Right atrium auricular region (tissue), 2 donors: Measurements from ENCODE around the gene TRIM31. TPM values are rescaled to one million over a fixed set of nuclear protein-coding genes. Genes with fewer than 3 reads are reported as not detected.
A peak's percentile ranks its signal among the peaks of the same experiment; 100 is the strongest.

Source experiments
- DNase-seq: peaks from one replicate; pipeline ENCODE4 v3.0.0-alpha.2; 2019; ENCODE audit warnings: low spot score
- H3K27ac ChIP-seq, 2 donors: fragments of 200-600 bp; sonication (generic); 1 replicate in 1 of 2; 2 replicates in 1 of 2; pipeline ENCODE4 v1.5.1; 2016 to 2019
- H3K27me3 ChIP-seq, 2 donors: fragments of 200-600 bp; sonication (generic); one replicate each; pipeline versions ENCODE4 v1.5.1 to v1.6.0; 2017 to 2019
- H3K36me3 ChIP-seq: fragments of 200-600 bp; sonication (generic); one replicate; pipeline ENCODE4 v1.5.1; 2016
- H3K4me1 ChIP-seq, 2 donors: fragments of 200-600 bp; sonication (generic); one replicate each; pipeline versions ENCODE4 v1.5.1 to v1.6.0; 2017 to 2019
- H3K4me3 ChIP-seq, 2 donors: fragments of 200-600 bp; sonication (generic); 1 replicate in 1 of 2; 2 replicates in 1 of 2; pipeline ENCODE4 v1.5.1; 2017 to 2019; ENCODE audit warnings: mild to moderate bottlenecking in 1 of 2, moderate library complexity in 1 of 2
- H3K9me3 ChIP-seq, 2 donors: fragments of 200-600 bp; sonication (generic); one replicate each; pipeline ENCODE4 v1.5.1; 2019
- total RNA-seq, 2 donors: library from RNA; depleted of rRNA; stranded (reverse); fragments of >200 nt; gene quantifications; one replicate each; pipeline ENCODE4 v1.1.0, GENCODE V29; 2016
- TF ChIP-seq, protein P1 (sequence below), 2 donors: fragments of 200-600 bp; sonication (generic); IDR thresholded peaks; one replicate each; pipeline ENCODE4 v1.5.1; 2019; ENCODE audit warnings: antibody characterized with exemption in 2 of 2

TRIM31 gene
- total RNA-seq, 2 donors from 2014 or later, result not detected

DNA sequence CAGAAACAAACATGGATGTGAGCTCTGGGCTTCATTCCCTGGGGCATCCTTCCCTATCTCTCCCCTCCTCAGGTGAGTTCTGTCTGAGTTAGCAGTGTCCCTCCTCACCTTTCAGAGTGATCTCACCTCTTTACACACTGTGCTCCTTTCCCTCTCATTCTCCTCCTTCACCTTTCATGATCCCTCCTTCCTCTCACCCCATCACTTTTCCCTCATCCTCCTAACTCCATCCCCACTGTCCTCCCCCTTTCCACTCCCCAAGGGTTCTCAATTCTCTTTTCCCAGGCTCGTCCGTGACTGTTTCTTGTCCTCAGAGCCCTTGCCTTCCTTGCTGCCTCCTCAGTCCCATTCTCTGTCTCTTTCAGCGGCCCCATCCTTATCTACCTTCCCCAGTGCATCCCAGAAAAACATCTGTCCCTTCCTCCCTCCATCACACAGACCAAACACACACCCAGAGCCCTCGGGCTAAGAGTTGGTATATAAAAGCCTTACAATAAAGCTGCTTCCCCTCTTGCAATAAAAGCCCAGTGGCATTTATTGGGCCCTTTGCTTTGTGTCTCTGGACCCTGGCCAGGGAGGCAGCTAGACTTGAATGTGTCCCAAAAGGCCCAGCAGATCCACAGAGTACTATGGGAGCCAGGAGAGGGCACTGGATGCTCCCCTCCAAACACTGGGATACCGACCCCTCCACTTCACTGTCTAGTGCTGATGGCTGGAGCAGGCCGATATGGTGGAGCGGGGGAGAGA is 39.2 kb downstream of the TRIM31 start:
- no peak overlapping the region for H3K4me3 ChIP-seq
- peaks cover 0 to 25% of the 10 kb centered on the region in 2 donors for H3K4me1 ChIP-seq
- no peak overlapping the region for H3K27ac ChIP-seq
- DNase-seq, result no peak
- TF ChIP-seq, protein P1, sequence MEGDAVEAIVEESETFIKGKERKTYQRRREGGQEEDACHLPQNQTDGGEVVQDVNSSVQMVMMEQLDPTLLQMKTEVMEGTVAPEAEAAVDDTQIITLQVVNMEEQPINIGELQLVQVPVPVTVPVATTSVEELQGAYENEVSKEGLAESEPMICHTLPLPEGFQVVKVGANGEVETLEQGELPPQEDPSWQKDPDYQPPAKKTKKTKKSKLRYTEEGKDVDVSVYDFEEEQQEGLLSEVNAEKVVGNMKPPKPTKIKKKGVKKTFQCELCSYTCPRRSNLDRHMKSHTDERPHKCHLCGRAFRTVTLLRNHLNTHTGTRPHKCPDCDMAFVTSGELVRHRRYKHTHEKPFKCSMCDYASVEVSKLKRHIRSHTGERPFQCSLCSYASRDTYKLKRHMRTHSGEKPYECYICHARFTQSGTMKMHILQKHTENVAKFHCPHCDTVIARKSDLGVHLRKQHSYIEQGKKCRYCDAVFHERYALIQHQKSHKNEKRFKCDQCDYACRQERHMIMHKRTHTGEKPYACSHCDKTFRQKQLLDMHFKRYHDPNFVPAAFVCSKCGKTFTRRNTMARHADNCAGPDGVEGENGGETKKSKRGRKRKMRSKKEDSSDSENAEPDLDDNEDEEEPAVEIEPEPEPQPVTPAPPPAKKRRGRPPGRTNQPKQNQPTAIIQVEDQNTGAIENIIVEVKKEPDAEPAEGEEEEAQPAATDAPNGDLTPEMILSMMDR (IDR thresholded peaks at IDR 0.05), result no peak
- H3K36me3 ChIP-seq, result peaks cover 10% of the 10 kb centered on the region
- no peaks in the 10 kb centered on the region for H3K9me3 ChIP-seq
- peaks cover 18 to 19% of the 10 kb centered on the region in 2 donors for H3K27me3 ChIP-seq

DNA sequence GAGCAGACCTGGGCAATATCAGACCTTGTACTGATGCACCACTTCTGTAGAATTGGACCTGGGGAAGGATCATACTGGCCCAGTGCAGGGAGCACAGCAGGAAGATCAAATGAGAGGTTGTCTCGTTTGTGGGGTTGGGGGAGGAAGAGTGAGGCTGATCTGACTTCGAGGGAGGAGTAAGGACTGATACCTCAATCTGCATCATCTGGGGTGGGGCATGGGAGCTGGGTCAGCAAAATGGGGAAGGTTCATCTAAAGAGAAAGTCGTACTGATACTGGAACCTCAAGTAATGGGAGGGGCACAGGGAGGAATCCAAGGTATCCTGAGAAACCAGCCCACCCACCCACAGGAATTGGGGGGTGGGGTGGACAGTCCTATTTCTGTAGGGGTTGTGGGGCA is 41.0 kb downstream of the TRIM31 start:
- Histone ChIP-seq H3K4me1 (peaks cover 0 to 31% of the 10 kb centered on the region in 2 donors), H3K4me3 (no peak overlapping the region), H3K36me3 (peaks cover 12% of the 10 kb centered on the region), H3K27ac (no peak overlapping the region), H3K9me3 (no peaks in the 10 kb centered on the region), H3K27me3 (peaks cover 18 to 19% of the 10 kb centered on the region in 2 donors)
- DNase-seq, result no peak
- TF ChIP-seq, protein P1 (IDR thresholded peaks at IDR 0.05), result no peak

DNA sequence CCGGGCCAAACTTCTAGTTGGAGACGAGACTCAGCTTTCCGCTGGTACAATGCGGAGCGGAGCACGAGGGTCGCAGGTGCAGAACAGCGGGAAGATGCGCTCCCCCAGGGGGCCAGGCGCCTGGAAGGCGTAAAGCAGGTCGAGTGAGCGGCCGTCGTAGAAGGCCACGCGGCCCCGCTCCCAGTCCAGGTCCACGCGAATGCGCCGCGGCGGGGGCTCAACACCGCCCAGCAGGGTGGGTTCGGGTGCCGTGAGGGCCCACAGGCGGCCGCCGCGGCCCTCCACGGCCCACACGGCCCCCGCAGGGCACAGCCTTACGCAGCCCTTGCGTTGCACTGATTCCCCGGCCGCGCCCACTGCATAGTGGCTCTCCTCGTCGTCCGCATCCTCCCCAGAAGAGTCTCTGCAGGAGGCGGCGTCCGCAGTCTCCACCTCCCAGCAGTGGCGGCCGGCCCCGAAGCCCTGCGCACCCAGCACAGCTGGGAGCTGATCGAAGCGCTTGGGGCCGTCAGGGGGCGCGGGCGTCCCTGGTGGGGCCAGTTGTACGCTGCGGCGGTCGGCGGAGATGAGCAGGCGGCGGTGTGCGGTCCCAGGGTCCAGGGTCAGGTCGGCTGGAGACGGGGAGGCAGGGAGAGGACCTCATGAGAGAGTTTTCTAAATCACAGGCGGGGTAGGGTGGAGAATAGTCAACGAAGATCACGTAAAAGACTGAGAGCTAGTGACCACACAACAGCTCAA is 41.6 kb downstream of the TRIM31 start:
- H3K9me3 ChIP-seq, result no peaks in the 10 kb centered on the region
- H3K27ac ChIP-seq, result no peak overlapping the region
- peak overlapping the region in 1 of 2 donors; percentile 31 for H3K4me3 ChIP-seq
- H3K36me3 ChIP-seq, result peaks cover 12% of the 10 kb centered on the region
- peaks cover 0 to 33% of the 10 kb centered on the region in 2 donors for H3K4me1 ChIP-seq
- peaks cover 18 to 19% of the 10 kb centered on the region in 2 donors for H3K27me3 ChIP-seq
- DNase-seq, result no peak
- TF ChIP-seq, protein P1 (IDR thresholded peaks at IDR 0.05), result no peak

DNA sequence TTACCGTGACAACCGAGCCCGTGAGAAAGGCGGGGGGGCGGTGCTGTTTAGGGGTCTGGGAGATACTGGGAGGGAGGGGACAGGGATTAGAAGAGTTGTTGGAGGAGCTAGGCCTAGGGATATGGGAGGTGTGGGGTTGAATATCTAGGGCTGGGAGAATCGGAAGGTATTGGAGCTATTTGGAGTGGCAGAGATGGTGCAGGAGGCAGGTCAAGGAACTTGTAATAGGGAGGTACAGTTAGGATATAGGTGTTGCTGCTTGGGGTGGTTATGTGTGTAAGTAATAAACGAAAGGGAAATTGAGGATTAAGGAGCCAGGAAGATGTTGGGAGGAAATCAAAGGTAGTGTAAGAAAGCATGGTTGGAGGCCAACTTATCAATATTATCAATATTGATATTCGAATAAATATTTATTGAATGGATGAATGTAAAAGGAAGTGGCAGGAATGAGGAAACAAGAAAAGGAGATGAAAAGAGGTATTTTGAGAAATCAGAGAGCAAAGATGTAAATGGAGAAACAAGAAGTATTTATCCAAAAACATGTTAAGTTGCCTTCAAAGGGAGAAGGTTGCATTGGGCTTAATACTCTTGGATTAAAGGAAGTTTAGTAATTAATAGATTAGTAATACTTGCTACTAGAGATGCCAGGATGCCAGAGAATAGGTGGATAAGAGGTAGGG is 45.3 kb downstream of the TRIM31 start:
- H3K36me3 ChIP-seq, result peaks cover 12% of the 10 kb centered on the region
- H3K4me1 ChIP-seq, result peaks cover 0 to 24% of the 10 kb centered on the region in 2 donors
- H3K27me3 ChIP-seq, result peaks cover 0 to 5% of the 10 kb centered on the region in 2 donors
- H3K27ac ChIP-seq, result peak overlapping the region; percentile 90 to 95
- peak overlapping the region; percentile 60 to 71 for H3K4me3 ChIP-seq
- H3K9me3 ChIP-seq, result no peaks in the 10 kb centered on the region
- TF ChIP-seq, protein P1 (IDR thresholded peaks at IDR 0.05), result no peak
- DNase-seq, result no peak

DNA sequence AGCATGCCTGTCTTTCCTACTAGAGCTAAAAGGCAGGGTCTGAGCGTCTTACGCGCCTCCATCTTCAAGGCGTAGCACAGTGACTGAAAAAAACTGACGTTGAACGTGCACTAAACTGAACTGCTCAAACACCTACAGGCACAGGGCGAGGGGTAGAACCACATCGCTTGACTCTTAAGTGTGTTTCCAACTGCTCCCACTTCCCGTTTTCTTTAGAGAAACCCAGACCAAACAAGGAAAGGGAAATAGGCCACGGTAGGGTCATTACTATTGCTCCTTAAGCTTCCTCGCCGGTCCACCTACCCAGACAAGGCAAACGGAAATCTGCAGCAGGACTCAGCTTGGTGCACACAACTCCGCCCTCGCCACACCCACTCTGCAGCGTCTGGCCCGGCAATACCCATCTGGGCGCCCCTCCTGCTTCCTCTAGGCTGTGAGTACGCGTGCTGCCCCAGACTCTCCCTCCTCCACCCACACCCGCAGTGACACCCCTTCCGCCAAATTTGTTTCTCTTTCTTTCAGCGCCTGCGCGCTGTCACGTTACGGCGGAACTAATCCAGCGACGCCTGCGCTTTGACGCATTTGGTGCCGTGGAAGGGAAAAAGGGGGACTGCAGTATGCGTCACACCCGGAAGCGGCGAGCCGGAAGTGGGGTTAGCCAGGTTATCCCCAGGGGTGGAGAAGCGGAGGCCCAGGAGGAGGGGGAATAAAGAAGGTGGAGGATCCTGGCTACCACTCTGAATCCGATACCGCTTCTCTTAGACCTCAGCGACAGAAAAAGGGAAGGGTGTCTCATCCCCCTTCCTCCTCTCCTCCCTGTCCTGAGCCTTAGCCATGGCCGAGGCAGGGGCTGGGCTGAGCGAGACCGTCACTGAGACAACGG is 46.1 kb downstream of the TRIM31 start, which contains the start of gene PPP1R11:
Gene PPP1R11, plus strand, starts transcription at position 622 of the 883 bp plus-strand sequence. Its CDS starts 213 bp downstream, at position 835.
- DNase-seq, result peak; percentile 99
- TF ChIP-seq, protein P1 (IDR thresholded peaks at IDR 0.05), result peak in 1 of 2 donors; percentile 8
- Histone ChIP-seq H3K9me3 (no peaks in the 10 kb centered on the region), H3K4me1 (peaks cover 0 to 28% of the 10 kb centered on the region in 2 donors), H3K4me3 (peak within 1 kb of the TSS; percentile 60 to 71), H3K36me3 (peaks cover 12% of the 10 kb centered on the region), H3K27me3 (peaks cover 0 to 5% of the 10 kb centered on the region in 2 donors), H3K27ac (peak within 1 kb of the TSS; percentile 90 to 95)
